SK-MEL-5 (cell line): ENCODE measurements around the gene GJB3. TPM values are rescaled to one million over a fixed set of nuclear protein-coding genes. Genes with fewer than 3 reads are reported as not detected.

ENCODE experiments used
- total RNA-seq: library from RNA; depleted of rRNA; stranded (reverse); fragments of >200 nt; shearing (Covaris generic); gene quantifications from 2 replicates; pipeline ENCODE4 v1.2.3, GENCODE V29; 2014; rRNA removed

Gene GJB3
- total RNA-seq, 1 experiment from 2014 or later, result not detected

Other genes starting within 250 kb of the GJB3 start
- not detected in 2 replicates for gene GJB5, start 26.2 kb upstream of the GJB3 start, total RNA-seq
- gene GJB4, start 21.5 kb upstream of the GJB3 start, total RNA-seq, result not detected in 2 replicates
- not detected in 2 replicates for gene GJA4, start 11.8 kb downstream of the GJB3 start, total RNA-seq
- gene SMIM12, start 78.5 kb downstream of the GJB3 start, total RNA-seq, result 39.7 and 40.7 TPM in 2 replicates
- 0.35 and 1.8 TPM in 2 replicates for gene DLGAP3, start 148.4 kb downstream of the GJB3 start, total RNA-seq
- gene TMEM35B, start 204.1 kb downstream of the GJB3 start, total RNA-seq, result 22.7 and 22.9 TPM in 2 replicates